Osteoblast (primary cell): ENCODE results near the gene LMO3. TPM values are rescaled to one million over a fixed set of nuclear protein-coding genes. Genes with fewer than 3 reads are reported as not detected.
A peak's percentile ranks its signal among the peaks of the same experiment; 100 is the strongest.

Experiments used
- DNase-seq: peaks from one replicate; pipeline ENCODE4 v3.0.0; 2011; ENCODE audit warnings: low spot score, mixed read lengths; ENCODE audit not compliant: insufficient read length; ENCODE audit errors: missing footprints
- H2AFZ ChIP-seq: 2 replicates; pipeline ENCODE4 v1.6.0; 2011; ENCODE audit warnings: mild to moderate bottlenecking, low read length
- H3K27ac ChIP-seq: 2 replicates; pipeline ENCODE4 v1.5.1; 2011; ENCODE audit warnings: mild to moderate bottlenecking, low read depth, low read length, moderate library complexity
- H3K27me3 ChIP-seq: 2 replicates; pipeline ENCODE4 v1.6.0; 2012; ENCODE audit warnings: mild to moderate bottlenecking, control low read depth, inconsistent platforms, low read length, moderate library complexity; ENCODE audit not compliant: insufficient read depth
- H3K36me3 ChIP-seq: 2 replicates; pipeline ENCODE4 v1.5.1; 2011; ENCODE audit warnings: mild to moderate bottlenecking, low read length, control low read depth, moderate library complexity; ENCODE audit not compliant: insufficient read depth
- H3K4me1 ChIP-seq: 2 replicates; pipeline ENCODE4 v1.5.1; 2011; ENCODE audit warnings: mild to moderate bottlenecking, low read length, control low read depth, moderate library complexity; ENCODE audit not compliant: insufficient read depth
- H3K4me2 ChIP-seq: 2 replicates; pipeline ENCODE4 v1.6.0; 2011; ENCODE audit warnings: mild to moderate bottlenecking, low read length; ENCODE audit not compliant: insufficient read depth
- H3K4me3 ChIP-seq: fragments of 200-600 bp; sonication (generic); 3 replicates; pipeline ENCODE4 v1.5.1; 2012; ENCODE audit warnings: mild to moderate bottlenecking, low read length, inconsistent platforms; ENCODE audit not compliant: insufficient read depth
- H3K79me2 ChIP-seq: 2 replicates; pipeline ENCODE4 v1.6.0; 2012; ENCODE audit warnings: mild to moderate bottlenecking, low read length, control low read depth, inconsistent platforms; ENCODE audit not compliant: insufficient read depth
- H3K9me3 ChIP-seq: 2 replicates; pipeline ENCODE4 v1.5.1; 2011; ENCODE audit warnings: low read depth, low read length, control low read depth
- H4K20me1 ChIP-seq: 2 replicates; pipeline ENCODE4 v1.6.0; 2012; ENCODE audit warnings: mild to moderate bottlenecking, low read length, control low read depth; ENCODE audit not compliant: insufficient read depth
- total RNA-seq: library from RNA; depleted of rRNA; stranded (reverse); fragments of >200 nt; gene quantifications from 2 replicates; pipeline ENCODE4 v1.2.3, GENCODE V29; 2012
- TF ChIP-seq, protein P1 (sequence below): IDR thresholded peaks from 2 replicates; pipeline ENCODE4 v1.5.1; 2011; ENCODE audit warnings: mild to moderate bottlenecking, low read depth, low read length, moderate library complexity; ENCODE audit errors: extremely low read depth

Gene LMO3
- total RNA-seq, 1 donor: 3.3 TPM

- H3K27me3 ChIP-seq: peaks cover 3% of the 10 kb centered on the region
- H3K36me3 ChIP-seq: no peaks in the 10 kb centered on the region
- peak overlapping the region; percentile 15 for H3K4me3 ChIP-seq
- H3K27ac ChIP-seq: no peak overlapping the region
- no peaks in the 10 kb centered on the region for H4K20me1 ChIP-seq
- no peak for DNase-seq
- no peaks in the 10 kb centered on the region for H3K79me2 ChIP-seq
- TF ChIP-seq, protein P1, sequence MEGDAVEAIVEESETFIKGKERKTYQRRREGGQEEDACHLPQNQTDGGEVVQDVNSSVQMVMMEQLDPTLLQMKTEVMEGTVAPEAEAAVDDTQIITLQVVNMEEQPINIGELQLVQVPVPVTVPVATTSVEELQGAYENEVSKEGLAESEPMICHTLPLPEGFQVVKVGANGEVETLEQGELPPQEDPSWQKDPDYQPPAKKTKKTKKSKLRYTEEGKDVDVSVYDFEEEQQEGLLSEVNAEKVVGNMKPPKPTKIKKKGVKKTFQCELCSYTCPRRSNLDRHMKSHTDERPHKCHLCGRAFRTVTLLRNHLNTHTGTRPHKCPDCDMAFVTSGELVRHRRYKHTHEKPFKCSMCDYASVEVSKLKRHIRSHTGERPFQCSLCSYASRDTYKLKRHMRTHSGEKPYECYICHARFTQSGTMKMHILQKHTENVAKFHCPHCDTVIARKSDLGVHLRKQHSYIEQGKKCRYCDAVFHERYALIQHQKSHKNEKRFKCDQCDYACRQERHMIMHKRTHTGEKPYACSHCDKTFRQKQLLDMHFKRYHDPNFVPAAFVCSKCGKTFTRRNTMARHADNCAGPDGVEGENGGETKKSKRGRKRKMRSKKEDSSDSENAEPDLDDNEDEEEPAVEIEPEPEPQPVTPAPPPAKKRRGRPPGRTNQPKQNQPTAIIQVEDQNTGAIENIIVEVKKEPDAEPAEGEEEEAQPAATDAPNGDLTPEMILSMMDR: no peak
- H2AFZ ChIP-seq: no peak overlapping the region
- H3K9me3 ChIP-seq: no peaks in the 10 kb centered on the region
- H3K4me2 ChIP-seq: peak overlapping the region; percentile 23
- peaks cover 5% of the 10 kb centered on the region for H3K4me1 ChIP-seq
These were observed 3.1 kb upstream of the LMO3 start for GRCh38 chr12:16608946-16609539.

- no peak overlapping the region for H3K4me2 ChIP-seq
- no peak overlapping the region for H3K27ac ChIP-seq
- no peak overlapping the region for H3K4me3 ChIP-seq
- peak; percentile 9 for DNase-seq
- H3K36me3 ChIP-seq: no peaks in the 10 kb centered on the region
- H3K9me3 ChIP-seq: no peaks in the 10 kb centered on the region
- H3K27me3 ChIP-seq: peaks cover 3% of the 10 kb centered on the region
- TF ChIP-seq, protein P1: no peak
- H2AFZ ChIP-seq: no peak overlapping the region
- H4K20me1 ChIP-seq: no peaks in the 10 kb centered on the region
- no peaks in the 10 kb centered on the region for H3K79me2 ChIP-seq
- peaks cover 5% of the 10 kb centered on the region for H3K4me1 ChIP-seq
These were observed 2.2 kb upstream of the LMO3 start for GRCh38 chr12:16607906-16608775.

GRCh38 chr12:16606991-16607390, 1.0 kb upstream of the LMO3 start:
- no peak overlapping the region for H2AFZ ChIP-seq
- H4K20me1 ChIP-seq: no peaks in the 10 kb centered on the region
- H3K4me1 ChIP-seq: peaks cover 5% of the 10 kb centered on the region
- H3K36me3 ChIP-seq: no peaks in the 10 kb centered on the region
- H3K9me3 ChIP-seq: no peaks in the 10 kb centered on the region
- H3K27me3 ChIP-seq: peaks cover 3% of the 10 kb centered on the region
- H3K4me2 ChIP-seq: peak overlapping the region; percentile 88
- peak; percentile 56 for DNase-seq
- no peaks in the 10 kb centered on the region for H3K79me2 ChIP-seq
- H3K4me3 ChIP-seq: no peak overlapping the region
- TF ChIP-seq, protein P1: no peak
- no peak overlapping the region for H3K27ac ChIP-seq

- no peak overlapping the region for H3K27ac ChIP-seq
- H3K4me1 ChIP-seq: peaks cover 5% of the 10 kb centered on the region
- H3K36me3 ChIP-seq: no peaks in the 10 kb centered on the region
- H3K79me2 ChIP-seq: no peaks in the 10 kb centered on the region
- peaks cover 3% of the 10 kb centered on the region for H3K27me3 ChIP-seq
- peak; percentile 61 for DNase-seq
- peak overlapping the region; percentile 88 for H3K4me2 ChIP-seq
- peak overlapping the region; percentile 85 for H2AFZ ChIP-seq
- TF ChIP-seq, protein P1: no peak
- no peaks in the 10 kb centered on the region for H4K20me1 ChIP-seq
- peak overlapping the region; percentile 67 for H3K4me3 ChIP-seq
- no peaks in the 10 kb centered on the region for H3K9me3 ChIP-seq
These were observed 363 bp upstream of the LMO3 start for GRCh38 chr12:16606201-16606849.
